HepG2 (cell line): ENCODE measurements around the gene ACTRT2. TPM values are rescaled to one million over a fixed set of nuclear protein-coding genes. Genes with fewer than 3 reads are reported as not detected.

Experiments used
- ATAC-seq: fragments of 200-7000 bp; cut with Tn5 transposase; 3 replicates; pipeline ENCODE4 v1.9.1; 2020; ENCODE audit warnings: mild to moderate bottlenecking, moderate library complexity
- BruUV-seq: library from RNA; stranded (reverse); fragments of 400-500 nt; replicated peaks from 2 replicates; lab custom pipeline; 2021; lab: Mats Ljungman, UMichigan
- CTCF ChIA-PET: fragments of 300-600 bp; formaldehyde crosslinking; extraction: SDS; loops from one replicate; lab custom pipeline; 2021; ENCODE audit warnings: low total read pairs, inconsistent platforms, low intra/inter-chr PET ratio; lab: Yijun Ruan, JAX
- POLR2A ChIA-PET: fragments of 350-600 bp; sonication (Branson Sonifier 250); formaldehyde crosslinking; loops from one replicate; lab custom pipeline; 2020; ENCODE audit warnings: antibody characterized with exemption, inconsistent platforms; lab: Yijun Ruan, JAX
- DNase-seq: peaks from one replicate; pipeline ENCODE4 v3.0.0-alpha.2; 2015; ENCODE audit warnings: low spot score
- FAIRE-seq: peaks from 3 replicates; lab custom pipeline; 2011; peaks lifted over from hg19 to GRCh38; lab: Jason Lieb, UNC
- H2AFZ ChIP-seq: one replicate; pipeline ENCODE4 v1.6.1; 2011; ENCODE audit warnings: low read length, inconsistent platforms
- H3K27ac ChIP-seq: fragments of 300-600 bp; 3 replicates; pipeline ENCODE4 v1.8.0; 2011; ENCODE audit warnings: mixed run types, mild to moderate bottlenecking, mixed read lengths, low read length, inconsistent platforms; ENCODE audit not compliant: insufficient read depth; ENCODE audit errors: extremely low read length
- H3K27me3 ChIP-seq, 2 experiments: fragments of 200-600 bp in 1 of 2; 2 replicates in 1 of 2; 3 replicates in 1 of 2; pipeline versions ENCODE4 v1.6.0 to v1.8.0; 2011; ENCODE audit warnings: low read length in 2 of 2, mild to moderate bottlenecking in 2 of 2, moderate library complexity in 2 of 2, inconsistent platforms in 1 of 2; ENCODE audit not compliant: insufficient read depth in 2 of 2, control insufficient read depth in 1 of 2
- H3K36me3 ChIP-seq, 2 experiments: fragments of 200-600 bp in 1 of 2; replicated peaks in 1 of 2; 2 replicates in 1 of 2; 3 replicates in 1 of 2; pipeline versions ENCODE4 v1.5.1 to v1.8.0; 2011; ENCODE audit warnings: low read length in 2 of 2, inconsistent platforms in 1 of 2; ENCODE audit not compliant: insufficient read depth in 2 of 2, control insufficient read depth in 1 of 2
- H3K4me1 ChIP-seq: 2 replicates; pipeline ENCODE4 v1.5.1; 2012; ENCODE audit warnings: low read length, inconsistent platforms; ENCODE audit not compliant: insufficient read depth
- H3K4me2 ChIP-seq: 2 replicates; pipeline ENCODE4 v1.6.0; 2011; ENCODE audit warnings: low read depth, low read length, inconsistent platforms
- H3K4me3 ChIP-seq, 3 experiments: fragments of 200-600 bp in 1 of 3; sonication (generic), shearing (Covaris generic) in 1 of 3; replicated peaks in 1 of 3; 2 replicates each; pipeline ENCODE4 v1.5.1; 2011 to 2016; ENCODE audit warnings: low read length in 3 of 3, inconsistent platforms in 2 of 3, low read depth in 2 of 3, mild to moderate bottlenecking in 2 of 3, control low read depth in 1 of 3, mixed read lengths in 1 of 3; ENCODE audit not compliant: insufficient read depth in 1 of 3
- H3K79me2 ChIP-seq: one replicate; pipeline ENCODE4 v1.6.1; 2011; ENCODE audit warnings: low read length, inconsistent platforms; ENCODE audit not compliant: insufficient read depth
- H3K9ac ChIP-seq: 2 replicates; pipeline ENCODE4 v1.6.0; 2011; ENCODE audit warnings: mild to moderate bottlenecking, low read depth, low read length, inconsistent platforms; ENCODE audit not compliant: insufficient read depth
- H3K9me3 ChIP-seq: 2 replicates; pipeline ENCODE4 v1.5.1; 2012; ENCODE audit warnings: mild to moderate bottlenecking, low read length
- H4K20me1 ChIP-seq: 2 replicates; pipeline ENCODE4 v1.6.0; 2011; ENCODE audit warnings: inconsistent platforms, mild to moderate bottlenecking, low read length, moderate library complexity; ENCODE audit not compliant: insufficient read depth
- ADNP ChIP-seq: sonication (generic); formaldehyde crosslinking; IDR thresholded peaks from 2 replicates; pipeline ENCODE4 v1.4.0; 2020; ENCODE audit warnings: missing genetic modification reagents
- ATF7-NPFF ChIP-seq: sonication (generic); formaldehyde crosslinking; IDR thresholded peaks from 2 replicates; pipeline ENCODE4 v1.8.1; 2023; ENCODE audit warnings: mild to moderate bottlenecking, low read depth, missing genetic modification reagents, moderate library complexity
- DNMT3B ChIP-seq: conservative IDR thresholded peaks from 2 replicates; pipeline ENCODE4 v1.6.1; 2016; ENCODE audit warnings: missing biosample characterization, control low read depth
- RBM39 ChIP-seq: fragments of 200-400 bp; formaldehyde crosslinking; IDR thresholded peaks from one replicate; pipeline ENCODE4 v1.6.1; 2018; ENCODE audit warnings: antibody characterized with exemption, mild to moderate bottlenecking, low read depth, low read length; ENCODE audit not compliant: poor library complexity, severe bottlenecking
- REPIN1 ChIP-seq: sonication (generic); formaldehyde crosslinking; IDR thresholded peaks from 2 replicates; pipeline ENCODE4 v1.8.0; 2022; ENCODE audit warnings: missing genetic modification reagents, low read depth, mild to moderate bottlenecking, borderline replicate concordance
- ZNF232 ChIP-seq: sonication (generic); formaldehyde crosslinking; IDR thresholded peaks from 2 replicates; pipeline ENCODE4 v1.4.0; 2020; ENCODE audit warnings: missing genetic modification reagents, borderline replicate concordance
- ZNF773 ChIP-seq: sonication (generic); formaldehyde crosslinking; IDR thresholded peaks from 2 replicates; pipeline ENCODE4 v1.4.0; 2020; ENCODE audit warnings: missing genetic modification reagents, borderline replicate concordance
- ZSCAN25 ChIP-seq: sonication (generic); formaldehyde crosslinking; IDR thresholded peaks from 2 replicates; pipeline ENCODE4 v1.8.0; 2022; ENCODE audit warnings: mild to moderate bottlenecking, missing genetic modification reagents
- ZSCAN29 ChIP-seq: sonication (generic); formaldehyde crosslinking; conservative IDR thresholded peaks from 2 replicates; pipeline ENCODE4 v1.4.0; 2020; ENCODE audit warnings: mild to moderate bottlenecking, missing genetic modification reagents
- WGBS: methylation state at CpG from one replicate; pipeline ENCODE4 v1.1.6; 2017; ENCODE audit warnings: low lambda C conversion rate; 5-methylcytosine and 5-hydroxymethylcytosine counted together
- in situ Hi-C: cut with HindIII; loops from 2 replicates; pipeline ENCODE4 v1.10.0; 2017; ENCODE audit warnings: low pct_unique_long_range_greater_than_20kb; ENCODE audit not compliant: extremely low pct_ligation_motif_present
- intact Hi-C: fragments of 100-400 bp; cut with micrococcal nuclease; formaldehyde crosslinking; loops from one replicate; pipeline ENCODE4 v1.10.0; 2022; ENCODE audit not compliant: unreplicated experiment
- polyA plus RNA-seq, 8 experiments: library from polyadenylated mRNA; depleted of rRNA in 3 of 8; stranded (reverse) in 7 of 8; unstranded in 1 of 8; fragments of >200 nt; fragmentation: Illumina TruSeq in 4 of 8; extraction: Trizol in 4 of 8; gene quantifications; 2 replicates each; pipeline versions ENCODE4 v1.2.1 to v1.2.3, GENCODE V29; 2011 to 2016; ENCODE audit warnings: low read depth in 4 of 8, missing spikeins in 1 of 8, mixed read lengths in 1 of 8; ENCODE audit not compliant: insufficient read depth in 1 of 8
- total RNA-seq, 5 experiments: library from RNA; depleted of rRNA; stranded (reverse); fragments of >200 nt; fragmentation: Illumina TruSeq; extraction: Trizol; gene quantifications; 2 replicates each; pipeline ENCODE4 v1.2.3, GENCODE V29; 2016; ENCODE audit warnings: low read depth in 1 of 5
- TF ChIP-seq, protein P1 (sequence below): sonication (generic); formaldehyde crosslinking; IDR thresholded peaks from 2 replicates; pipeline ENCODE4 v1.4.0; 2020; ENCODE audit warnings: missing genetic modification reagents

ACTRT2 gene
- total and polyA plus RNA-seq, 2 of the 13 experiments (the other 11 are each of a cell fraction or from before 2014, with no cell fraction given): not detected

DNA sequence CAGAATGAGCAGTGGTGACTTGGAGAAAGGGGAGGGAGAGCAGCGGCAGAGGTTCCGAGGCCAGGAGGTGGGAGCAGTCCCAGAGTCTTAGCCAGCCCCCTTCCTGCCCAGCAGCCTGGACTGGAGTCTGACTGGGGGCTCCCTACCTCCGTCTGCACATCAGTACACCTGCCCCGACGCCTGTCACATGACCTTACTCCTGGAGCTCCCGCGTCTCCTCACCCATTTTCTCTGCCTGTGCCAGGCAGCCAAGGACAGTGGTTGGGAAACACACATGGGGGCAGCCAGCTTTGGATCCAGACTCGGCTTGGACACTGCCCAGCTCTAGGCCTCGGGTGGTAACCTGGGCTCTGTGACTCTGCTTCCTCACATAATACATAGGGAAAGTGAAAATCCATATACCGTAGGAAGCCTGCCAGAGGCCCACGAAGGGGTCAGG lies 16.9 kb downstream of the ACTRT2 start:
- CTCF ChIA-PET: no interaction called here
- Histone ChIP-seq H3K27ac (no peak overlapping the region), H3K4me1 (no peaks in the 10 kb centered on the region), H3K9me3 (no peaks in the 10 kb centered on the region), H3K36me3 (no peaks in the 10 kb centered on the region), H3K79me2 (no peaks in the 10 kb centered on the region), H3K9ac (no peak overlapping the region), H2AFZ (no peak overlapping the region), H4K20me1 (0 out of 2 replicates have a peak, but pooled peaks cover 4% of the 10 kb centered on the region), H3K4me2 (no peak overlapping the region), H3K4me3 (no peak overlapping the region), H3K27me3 (peaks cover 14 to 76% of the 10 kb centered on the region in 2 experiments; a peak in 4 of 5 replicates)
- in situ Hi-C loops (no loop called here), intact Hi-C loops (no loop called here)
- BruUV-seq: no TSS peak
- TF ChIP-seq ADNP (CRISPR knock-in tag) (no peak), ATF7-NPFF (CRISPR knock-in tag) (no peak), ZSCAN29 (no peak), ZSCAN25 (CRISPR knock-in tag) (no peak), RBM39 (no peak), DNMT3B (CRISPR knock-in tag) (no peak), REPIN1 (CRISPR knock-in tag) (no peak), ZNF773 (CRISPR knock-in tag) (no peak), ZNF232 (CRISPR knock-in tag) (no peak)
- TF ChIP-seq, protein P1, sequence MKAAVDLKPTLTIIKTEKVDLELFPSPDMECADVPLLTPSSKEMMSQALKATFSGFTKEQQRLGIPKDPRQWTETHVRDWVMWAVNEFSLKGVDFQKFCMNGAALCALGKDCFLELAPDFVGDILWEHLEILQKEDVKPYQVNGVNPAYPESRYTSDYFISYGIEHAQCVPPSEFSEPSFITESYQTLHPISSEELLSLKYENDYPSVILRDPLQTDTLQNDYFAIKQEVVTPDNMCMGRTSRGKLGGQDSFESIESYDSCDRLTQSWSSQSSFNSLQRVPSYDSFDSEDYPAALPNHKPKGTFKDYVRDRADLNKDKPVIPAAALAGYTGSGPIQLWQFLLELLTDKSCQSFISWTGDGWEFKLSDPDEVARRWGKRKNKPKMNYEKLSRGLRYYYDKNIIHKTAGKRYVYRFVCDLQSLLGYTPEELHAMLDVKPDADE (CRISPR knock-in tag): no peak
- ATAC-seq (no peak), DNase-seq (no peak), FAIRE-seq (no peak)
- POLR2A ChIA-PET: no interaction called here
- WGBS: 16% methylated on average over 5 of the region's 11 CpGs
